GM18526 (cell line): ENCODE results near the gene CLBA1.

ENCODE experiments used
- POLR2A ChIP-seq: IDR thresholded peaks from 3 replicates; pipeline ENCODE4 v1.6.1; 2011; ENCODE audit not compliant: insufficient read length; ENCODE audit errors: extremely low read depth

CLBA1 gene

DNA sequence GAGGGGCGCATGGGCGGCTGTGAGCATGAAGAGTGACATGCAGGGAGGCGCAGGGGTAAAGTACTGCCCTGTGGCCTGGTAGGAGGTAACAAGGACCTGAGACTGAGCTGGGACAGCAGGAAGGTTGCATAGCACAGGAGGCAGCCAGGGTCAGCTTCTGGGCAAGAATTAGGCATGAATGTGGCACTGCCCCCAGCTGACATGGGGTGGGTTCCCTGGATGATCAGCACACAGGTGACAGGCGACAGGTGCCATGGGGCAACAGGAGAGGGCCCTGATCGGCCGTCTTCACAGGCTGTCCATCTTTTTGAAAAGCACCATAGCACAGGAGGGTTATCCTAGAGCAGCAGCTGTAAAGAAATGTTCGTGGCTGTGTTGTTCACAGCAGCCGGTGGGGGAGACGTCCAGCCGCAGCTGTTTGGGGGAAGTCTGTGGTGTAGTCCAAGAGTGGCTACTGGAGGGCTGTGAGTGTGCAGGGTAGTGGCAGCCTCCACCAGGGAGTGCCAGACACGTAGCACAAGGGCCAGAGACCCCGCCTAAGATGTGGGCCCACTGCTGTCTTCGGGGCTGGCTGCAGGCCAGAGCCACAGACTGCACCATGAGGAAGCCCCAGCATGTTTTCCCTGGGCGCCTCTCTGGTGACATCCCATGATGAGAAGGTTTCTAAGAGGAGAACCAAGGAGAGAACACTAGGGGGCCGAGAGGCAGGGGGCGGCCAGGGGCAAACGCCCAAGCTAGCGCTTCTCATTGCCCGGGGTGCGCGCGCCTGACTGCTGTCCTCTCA is 8.4 kb downstream of the CLBA1 start:
- no peak for TF ChIP-seq POLR2A

DNA sequence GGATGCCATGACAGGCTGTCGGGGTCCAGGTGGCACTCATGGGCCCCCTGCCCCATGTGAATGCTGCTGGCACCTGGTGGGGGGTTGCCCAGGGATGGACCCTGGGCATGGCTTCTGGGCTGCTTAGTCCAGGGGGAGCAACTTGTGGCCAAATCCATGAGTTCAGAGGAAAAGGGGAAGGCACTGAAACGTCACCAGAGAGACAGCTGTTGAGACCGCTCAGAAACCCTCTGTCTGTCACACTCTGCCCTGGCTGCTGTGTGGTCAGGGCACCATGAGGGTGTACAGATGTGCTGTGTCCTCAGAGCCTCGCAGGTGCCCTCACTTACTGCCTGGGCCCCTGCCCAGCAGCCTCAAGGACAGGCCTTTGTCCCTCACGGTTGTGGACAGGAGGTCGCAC is 9.4 kb downstream of the CLBA1 start:
- no peak for TF ChIP-seq POLR2A

DNA sequence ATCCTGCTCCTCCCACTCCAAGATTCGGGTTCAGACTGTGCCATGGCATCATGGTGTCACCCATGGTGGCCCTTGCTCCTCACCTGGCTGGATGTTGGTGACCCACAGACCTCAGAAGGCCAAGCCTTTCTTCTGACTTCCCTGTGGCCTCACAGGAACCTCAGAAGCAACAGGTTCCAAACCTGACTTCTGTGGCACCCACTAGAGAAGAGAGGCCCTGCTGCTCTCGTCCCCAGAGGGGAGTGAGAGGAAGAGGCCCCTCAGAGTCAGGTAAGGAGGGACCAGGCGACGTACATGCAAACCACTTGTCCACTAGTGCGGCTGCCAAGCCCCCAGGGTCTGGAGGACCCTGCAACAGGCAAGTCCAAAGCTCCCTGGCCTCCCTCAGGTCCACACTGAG is 10.4 kb downstream of the CLBA1 start:
- no peak for TF ChIP-seq POLR2A

DNA sequence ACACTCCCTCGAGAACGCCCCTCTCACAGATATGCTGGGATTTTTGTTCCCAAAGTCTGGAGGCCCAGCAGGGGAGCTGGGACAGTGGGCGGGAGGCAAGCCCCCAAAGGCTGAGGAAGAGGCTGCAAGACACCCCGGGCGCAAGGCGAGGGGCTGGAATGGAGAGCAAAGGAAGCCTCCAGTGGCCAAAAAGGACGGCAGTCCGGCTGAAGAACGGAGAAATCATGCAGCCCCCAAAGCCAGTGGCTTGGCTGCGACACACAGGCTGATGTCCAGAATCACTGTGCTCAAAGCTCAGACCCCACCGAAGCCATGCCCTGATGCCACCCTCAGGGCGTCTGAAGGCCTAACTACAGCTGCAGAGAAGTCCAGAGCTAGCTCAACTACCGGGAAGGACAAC is 10.9 kb downstream of the CLBA1 start:
- no peak for TF ChIP-seq POLR2A

GRCh38 chr14:104998801-104999200 is 13.2 kb downstream of the CLBA1 start:
- no peak for TF ChIP-seq POLR2A

GRCh38 chr14:104999361-104999760 is 13.8 kb downstream of the CLBA1 start:
- TF ChIP-seq POLR2A, result no peak

DNA sequence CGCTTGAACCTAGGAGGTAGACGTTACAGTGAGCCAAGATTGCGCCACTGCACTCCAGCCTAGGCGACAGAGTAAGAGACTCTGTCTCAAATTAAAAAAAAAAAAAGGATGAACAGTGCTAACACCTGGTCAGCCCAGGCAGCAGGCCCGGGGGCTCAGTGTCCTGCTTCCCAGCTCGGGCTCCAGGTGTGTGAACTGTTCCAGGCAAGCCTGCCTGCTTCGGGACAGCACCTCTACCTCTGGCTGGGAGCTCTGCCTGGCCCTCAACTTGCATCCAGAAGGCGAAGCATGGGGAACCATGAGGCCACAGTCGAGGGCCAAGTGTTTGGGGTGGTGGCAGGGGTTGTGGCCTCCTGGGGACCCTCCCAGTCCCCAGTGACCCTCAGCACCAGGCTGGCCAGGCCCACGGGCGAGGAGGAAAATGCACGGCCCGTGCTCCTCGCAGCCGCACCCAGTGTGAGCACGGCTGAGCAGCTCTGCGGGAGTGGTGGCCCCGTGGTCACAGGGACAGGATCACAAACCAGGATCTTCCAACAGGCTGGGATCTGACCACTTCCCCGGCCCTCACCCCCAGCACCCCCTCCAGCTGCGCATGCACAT is 19.8 kb downstream of the CLBA1 start:
- no peak for TF ChIP-seq POLR2A

DNA sequence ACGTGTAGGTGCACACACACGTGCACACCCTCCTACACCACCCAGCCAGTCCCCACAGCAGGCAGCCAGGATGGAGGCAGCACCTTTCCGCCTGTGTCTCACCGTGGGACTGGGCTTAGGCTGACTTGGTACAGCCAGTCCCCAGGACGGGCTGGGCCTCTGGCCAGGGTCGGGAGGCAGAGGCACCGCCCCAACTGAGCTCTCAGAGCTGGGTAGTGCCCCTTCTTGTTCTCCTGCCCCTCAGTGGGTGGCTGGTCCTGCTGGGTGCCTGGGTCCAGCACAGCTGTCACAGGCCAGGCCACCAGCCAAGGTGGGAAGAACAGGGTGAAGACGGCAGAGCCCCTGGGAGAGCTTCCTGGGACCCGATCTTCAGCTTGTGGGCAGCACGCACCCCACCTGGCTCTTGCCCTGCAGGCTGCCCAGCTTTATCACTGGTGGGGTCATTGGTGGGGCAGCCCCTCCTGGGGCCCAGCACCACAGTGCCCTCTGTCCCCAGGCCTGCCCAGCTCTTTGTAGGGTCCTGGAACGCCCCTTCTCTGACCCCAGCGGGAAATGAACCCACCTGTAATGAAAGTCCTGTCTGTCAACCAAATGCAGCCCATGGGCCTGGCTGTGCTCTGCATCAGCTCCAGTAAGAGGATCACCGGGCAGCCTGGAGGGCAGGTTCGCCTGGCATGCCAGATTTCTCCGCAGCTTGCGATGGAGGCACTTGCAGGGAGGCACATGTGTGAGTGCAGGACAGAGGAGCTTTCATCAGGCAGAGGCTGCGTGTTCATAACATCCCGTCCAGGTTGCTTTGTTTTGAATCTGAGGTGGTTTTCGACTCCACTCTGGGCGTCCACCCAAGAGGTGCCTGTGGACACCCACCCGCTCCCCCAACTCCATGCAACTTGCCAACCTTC is 20.6 kb downstream of the CLBA1 start:
- no peak for TF ChIP-seq POLR2A

DNA sequence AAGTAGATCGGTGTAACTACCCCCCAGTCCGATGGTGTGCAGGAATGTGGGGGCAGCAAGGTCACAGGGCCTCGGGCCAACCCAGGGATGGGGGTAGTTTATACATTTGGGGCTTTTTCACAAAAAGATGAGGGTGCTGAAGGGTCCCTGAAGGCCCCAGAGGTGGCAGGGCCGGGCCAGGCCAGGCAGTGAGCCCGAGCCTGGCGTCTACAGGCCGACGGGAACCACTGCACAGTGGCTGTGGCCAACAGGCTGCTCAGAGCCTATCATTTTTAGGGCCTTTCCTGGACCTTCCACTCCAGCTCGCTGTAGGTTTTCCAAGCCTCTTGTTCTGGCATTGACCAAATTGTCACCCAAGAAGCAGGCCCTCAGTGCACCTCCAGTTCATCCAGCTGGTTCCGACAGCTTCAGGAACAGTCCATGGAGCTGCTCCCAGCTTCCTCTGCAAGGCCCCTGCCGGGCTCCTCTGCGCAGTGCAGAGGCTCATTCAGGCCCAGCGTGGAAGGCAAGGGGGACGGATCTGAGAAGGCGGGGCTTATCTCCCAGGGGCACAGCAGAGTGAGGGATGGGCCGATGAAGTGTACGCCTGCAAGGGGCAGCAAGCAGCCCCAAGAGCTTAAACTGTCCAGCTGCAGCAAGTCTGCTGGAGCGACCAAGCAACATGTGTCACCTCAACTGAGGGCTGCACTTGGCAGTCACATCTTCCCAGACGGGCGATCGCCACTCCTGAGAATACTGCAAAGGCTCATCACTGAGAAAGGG is 21.4 kb downstream of the CLBA1 start:
- TF ChIP-seq POLR2A, result no peak

GRCh38 chr14:105007593-105008264 is 22.1 kb downstream of the CLBA1 start:
- TF ChIP-seq POLR2A, result no peak

DNA sequence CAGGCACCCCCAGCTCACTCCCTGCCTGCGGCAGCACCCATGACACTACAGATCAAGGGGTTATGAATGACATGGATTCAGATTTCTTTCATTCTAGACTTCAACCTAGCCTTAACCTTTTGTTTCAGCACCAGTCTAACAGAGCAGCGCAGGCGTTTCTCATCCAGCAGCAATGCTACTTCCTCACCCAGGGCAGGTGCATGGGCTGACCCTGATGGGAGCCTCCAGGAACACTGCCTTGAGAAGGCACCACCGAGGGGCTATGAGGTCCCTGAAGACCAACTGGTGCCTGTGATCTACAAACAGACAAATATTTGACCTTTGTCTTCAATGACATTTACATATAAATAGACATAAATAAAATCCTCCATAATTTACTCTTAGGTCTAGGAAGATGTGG is 24.5 kb downstream of the CLBA1 start:
- no peak for TF ChIP-seq POLR2A

DNA sequence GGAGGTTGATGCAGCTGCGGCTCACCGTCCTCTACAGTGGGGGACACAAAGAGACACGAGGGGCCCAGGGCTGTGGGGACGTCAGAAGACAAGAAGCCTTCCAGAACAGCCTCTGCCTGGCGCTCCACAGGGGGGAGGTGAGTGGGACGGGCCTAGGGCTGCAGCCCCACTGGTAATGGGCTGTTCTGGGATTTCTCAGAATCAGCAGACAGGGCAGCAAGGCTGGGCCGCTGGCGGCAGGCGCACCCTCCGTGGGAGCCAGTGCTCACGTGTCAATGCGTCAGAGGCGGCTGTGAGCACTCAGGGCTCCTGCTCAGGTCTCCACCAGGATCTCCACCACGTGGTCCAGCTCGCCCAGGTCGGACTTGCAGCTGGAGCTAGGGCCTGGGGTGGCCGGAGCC is 25.3 kb downstream of the CLBA1 start:
- no peak for TF ChIP-seq POLR2A

DNA sequence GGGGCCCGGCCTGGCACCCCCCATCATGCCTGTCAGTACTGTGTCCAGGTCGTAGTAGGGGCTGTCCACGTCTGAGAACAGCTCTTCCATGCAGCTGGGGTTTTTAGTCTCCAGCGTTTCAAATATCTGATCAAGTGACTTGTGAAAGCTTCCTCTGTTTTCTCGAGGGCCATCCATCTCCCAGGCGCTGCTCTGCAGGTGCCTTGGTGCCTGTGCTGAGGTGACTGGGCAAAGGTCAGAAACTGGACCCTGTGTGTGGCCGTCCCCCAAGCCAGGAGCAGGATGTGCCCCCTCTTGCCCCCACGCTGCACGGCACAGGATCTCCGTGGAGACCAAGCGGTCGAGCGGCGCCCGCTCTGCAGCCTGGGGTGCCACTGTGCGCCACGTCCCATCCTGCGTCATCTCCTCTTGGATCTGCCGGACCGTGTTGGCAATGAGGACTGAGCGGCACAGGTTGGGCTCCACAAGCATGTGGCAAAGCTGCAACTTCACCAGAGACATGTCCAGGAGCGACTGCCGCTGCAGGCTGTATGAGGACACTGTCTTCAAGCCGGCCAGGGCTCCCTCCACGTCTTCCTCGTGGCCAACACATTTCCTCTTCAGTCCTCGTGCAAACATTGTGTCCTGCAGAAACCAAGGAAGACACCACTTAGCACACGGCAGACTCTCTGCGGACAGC is 25.9 kb downstream of the CLBA1 start:
- no peak for TF ChIP-seq POLR2A
